ENCODE measurements around the gene TCOF1. TPM values are rescaled to one million over a fixed set of nuclear protein-coding genes. Genes with fewer than 3 reads are reported as not detected.

The TCOF1 gene
- polyA plus RNA-seq, 12 donors: 16.4 to 33.0 (median 18.7) TPM; not detected in 1

DNA sequence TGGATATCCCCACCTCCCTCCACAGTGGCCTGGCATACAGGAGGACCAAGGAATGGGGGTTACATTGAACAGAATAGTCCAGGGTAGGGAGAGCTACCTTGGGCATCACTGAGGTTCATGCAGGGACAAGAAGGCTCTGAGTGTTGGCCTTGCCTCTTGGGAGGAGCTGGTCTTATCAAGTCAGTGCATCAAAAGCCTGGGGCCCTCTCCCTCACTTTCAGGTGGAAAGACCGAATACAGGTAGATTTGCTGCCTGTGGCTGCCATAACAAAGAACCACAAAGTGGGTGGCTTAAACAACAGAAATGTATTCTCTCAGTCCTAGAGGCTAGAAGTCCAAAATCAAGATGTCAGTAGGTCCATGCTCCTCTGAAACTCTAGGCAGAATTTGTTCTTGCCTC is 36.3 kb upstream of the TCOF1 start:
- no peak for DNase-seq

DNA sequence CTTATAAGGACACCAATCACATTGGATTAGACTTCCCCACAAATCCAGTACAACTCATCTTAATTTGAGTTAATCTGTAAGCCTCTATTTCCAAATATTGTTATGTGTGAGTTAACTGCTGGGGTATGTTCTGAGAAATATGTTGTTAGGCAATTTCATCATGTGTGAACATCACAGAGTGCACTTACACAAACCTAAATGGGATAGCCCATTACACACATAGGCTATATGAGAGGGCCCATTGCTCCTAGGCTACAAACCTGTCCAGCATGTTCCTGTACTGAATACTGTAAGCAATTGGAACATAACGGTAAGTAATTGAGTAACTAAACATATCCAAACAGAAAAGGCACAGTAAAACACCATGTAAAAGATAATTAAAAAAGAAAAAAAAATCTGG is 35.7 kb upstream of the TCOF1 start:
- no peak for DNase-seq

DNA sequence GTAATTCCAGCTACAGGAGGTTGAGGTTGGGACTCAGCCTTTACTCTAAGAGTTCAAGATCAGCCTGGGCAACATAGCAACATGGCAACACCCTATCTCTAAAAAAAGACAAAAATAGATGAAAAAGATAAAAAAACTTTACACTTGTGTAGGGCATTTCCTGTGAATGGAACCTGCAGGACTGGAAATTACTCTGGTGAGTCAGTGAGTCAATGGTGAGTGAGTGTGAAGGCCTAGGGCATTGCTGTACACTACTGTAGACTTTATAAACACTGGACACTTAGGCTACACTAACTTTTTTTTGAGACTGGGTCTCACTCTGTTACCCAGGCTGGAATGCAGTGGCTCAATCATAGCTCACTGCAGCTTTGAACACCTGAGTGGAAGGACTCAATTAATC is 35.3 kb upstream of the TCOF1 start:
- DNase-seq: no peak

DNA sequence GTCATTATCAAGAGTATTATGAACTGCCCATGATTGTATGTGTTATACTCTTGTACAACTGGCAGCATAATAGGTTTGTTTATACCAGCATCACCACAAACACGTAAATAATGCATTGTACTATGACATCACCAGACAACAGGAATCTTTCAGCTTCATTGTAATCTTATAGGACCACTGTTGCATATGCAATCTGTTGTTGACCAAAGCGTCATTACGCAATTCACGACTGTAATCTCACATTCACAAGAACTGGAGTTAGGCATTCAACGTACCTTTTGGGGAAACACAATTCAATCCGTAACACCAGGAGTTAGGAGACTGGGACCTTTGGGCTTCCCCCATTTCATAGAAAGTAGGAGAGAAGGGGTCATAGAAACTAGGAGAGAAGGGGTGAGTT is 34.4 kb upstream of the TCOF1 start:
- no peak for DNase-seq

DNA sequence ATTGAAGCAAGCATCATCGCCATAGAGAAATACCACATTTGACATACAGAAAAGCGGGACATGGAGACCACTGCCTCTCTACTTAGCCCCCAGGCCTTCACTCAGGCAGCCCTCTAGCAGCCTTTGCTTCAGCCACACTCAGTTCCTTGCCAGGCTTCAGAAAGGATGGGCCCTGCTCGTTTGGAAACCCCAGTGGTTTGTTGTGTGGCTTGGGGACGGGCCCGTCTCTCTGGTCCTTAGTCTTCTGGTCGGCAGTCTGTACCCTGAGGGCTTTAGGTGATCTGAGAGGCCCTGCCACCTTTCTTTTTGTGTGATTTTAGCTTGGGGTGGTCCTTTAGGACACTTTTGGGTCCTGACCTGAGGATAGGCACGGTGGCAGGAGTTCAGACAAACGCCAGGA is 33.7 kb upstream of the TCOF1 start:
- no peak for DNase-seq

DNA sequence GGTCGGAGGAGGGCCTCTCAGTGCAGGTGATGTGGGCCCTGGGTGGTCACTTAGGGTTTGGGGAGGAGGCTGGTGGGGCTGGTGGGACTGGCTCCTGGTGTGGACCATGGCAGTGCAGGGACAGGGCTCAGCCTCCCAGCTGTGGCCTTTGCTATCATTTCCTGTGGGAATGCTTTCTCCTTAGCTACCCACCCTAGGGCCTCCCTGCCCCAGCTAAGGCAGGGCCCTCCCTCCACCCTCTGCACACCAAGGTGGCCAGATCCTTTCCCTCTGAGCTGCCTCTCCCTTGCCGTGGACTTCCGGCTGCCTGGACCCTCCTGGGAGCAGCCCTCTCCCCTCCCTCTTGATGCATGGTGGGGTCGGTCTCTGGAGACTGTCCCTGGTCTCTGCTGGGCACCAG is 32.1 kb upstream of the TCOF1 start:
- DNase-seq: no peak

DNA sequence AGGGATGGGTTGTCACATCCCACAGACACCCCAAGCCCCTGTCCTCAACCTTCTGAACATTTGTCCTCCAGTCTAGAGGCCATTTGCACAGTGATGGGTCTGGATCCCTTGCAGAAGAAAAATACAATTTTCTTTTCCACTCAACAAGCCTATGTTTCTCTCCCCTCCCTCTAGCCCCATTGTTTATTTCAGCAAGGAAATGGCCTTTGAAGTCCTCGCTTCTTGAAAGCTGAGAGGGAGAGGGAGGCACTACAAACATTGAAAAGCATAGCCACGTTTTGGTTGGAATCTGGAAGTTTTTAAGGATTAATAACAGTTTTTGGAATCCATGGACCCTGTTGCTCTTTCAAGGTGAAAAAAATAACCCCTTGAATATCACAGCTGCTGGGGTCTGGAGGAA is 30.8 kb upstream of the TCOF1 start:
- DNase-seq: no peak

DNA sequence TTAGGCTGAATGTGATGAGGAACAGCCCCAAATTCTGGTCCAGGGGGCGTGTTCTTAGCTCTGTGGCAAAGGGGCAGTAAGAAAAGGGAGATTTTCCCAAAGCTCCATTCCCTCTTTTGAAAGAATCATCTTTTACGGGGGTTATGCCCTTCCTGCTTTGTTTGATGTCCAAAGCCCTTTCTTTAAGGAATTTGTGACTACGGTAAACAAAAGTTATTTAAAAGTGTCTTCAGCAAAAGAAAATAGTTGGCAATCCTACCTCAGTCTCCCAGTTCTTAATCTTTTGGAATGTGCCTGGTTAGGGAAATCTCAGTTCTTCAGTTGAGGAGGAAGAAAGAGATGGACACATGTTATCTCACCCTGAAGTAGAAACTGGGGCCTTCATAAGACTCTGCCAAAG is 30.4 kb upstream of the TCOF1 start:
- DNase-seq: no peak

DNA sequence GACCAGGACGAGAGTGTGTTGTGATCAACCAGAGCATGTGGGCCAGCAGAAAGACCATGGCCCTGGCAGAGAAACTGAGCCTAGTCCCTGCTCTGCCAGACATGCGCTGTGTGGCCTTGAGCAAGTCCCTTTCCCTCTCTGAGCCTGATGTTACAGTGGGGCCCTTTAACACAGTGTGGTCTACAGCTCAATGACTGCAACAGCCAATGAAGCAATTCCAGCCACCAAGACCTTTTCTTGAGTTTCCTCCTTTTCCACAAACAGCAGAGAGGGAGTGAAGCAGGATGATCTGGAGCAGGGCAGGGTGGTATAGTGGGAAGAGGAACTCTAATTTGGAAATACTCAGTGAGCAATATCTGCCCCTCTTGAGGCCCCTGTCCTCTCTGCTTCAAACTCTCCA is 29.0 kb upstream of the TCOF1 start:
- DNase-seq: no peak

DNA sequence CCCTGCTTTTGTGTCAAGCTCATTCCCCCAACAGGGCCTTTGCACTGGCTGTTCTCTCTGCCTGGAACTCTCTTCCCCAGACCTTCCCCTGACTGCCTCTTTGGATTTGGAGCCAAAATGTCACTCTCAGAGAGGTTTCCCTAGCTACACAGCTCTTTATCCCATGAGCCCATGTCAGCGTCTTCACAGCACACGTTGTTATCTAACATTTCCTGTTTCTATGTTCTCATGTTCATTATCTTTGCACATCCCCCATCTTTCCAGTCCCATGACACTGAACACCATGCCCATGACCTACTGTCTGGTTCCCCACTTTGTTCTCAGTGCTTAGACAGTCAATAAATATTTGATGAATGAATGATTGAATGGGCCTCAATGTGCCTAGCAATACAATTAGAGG is 28.5 kb upstream of the TCOF1 start:
- no peak for DNase-seq

DNA sequence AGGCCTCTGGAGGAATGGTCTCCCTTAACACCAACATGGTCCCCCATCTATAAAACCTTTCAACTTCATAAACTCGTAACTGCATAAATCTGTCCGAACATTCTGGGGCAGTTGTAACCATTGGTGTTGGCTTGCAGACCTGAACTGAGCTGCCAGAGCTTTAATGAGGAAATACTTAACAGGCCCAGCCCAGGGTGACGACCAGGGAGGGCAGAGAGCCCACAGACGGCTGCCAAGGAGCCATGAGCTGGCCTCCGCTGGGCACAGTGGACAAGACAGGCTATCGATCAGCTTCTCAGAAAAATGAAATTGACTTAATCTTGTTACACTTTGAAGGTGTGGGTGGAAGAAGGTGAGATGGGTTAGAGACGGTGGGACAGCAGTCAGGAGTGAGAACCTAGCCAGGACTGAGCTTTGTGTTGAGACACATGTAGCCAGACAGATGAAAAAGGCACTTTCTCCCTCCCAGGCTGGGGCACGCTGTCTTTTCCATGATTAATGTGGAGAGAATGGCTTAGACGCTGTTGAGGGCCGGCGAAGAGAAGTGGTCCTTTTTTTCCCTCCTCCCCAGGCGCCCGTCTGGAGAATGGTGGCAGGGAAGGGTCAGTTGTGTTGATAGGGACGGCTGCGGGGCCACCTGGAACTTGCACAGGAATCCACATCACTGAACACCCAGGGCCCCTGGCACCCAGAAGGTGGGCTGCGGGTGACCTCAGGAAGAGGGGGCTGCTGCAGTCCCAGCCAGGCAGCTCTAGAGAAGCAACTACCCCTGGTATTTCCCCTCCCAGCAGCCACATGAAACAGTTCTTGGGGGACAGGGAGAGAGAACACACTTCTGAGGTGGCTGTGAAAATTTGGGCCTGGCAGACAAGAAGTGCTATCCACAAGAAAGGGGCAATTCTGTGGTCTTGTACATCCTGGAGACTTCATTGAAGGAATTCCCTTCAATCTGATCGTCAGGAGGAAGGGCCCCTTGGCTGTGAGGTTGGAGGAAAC is 27.3 kb upstream of the TCOF1 start:
- no peak for DNase-seq

DNA sequence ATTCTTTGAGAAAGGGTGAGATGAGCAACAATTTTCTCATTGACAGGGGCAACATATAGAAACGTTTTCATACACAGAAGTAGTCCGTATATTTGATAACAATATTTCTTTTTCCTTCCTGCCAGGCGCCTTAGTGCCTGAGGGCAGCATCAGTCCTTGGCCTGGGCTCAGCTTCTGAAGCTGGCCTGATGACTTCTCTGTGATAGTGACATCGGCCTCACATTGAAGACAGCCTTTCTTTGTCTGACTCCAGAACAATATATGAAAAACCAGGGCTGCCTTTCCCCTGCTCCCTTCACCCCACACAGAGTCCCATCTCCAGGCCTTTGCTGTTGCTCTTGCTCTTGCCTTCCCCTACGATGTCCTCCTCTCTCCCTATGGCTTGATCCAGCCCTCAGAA is 24.1 kb upstream of the TCOF1 start:
- DNase-seq: no peak

DNA sequence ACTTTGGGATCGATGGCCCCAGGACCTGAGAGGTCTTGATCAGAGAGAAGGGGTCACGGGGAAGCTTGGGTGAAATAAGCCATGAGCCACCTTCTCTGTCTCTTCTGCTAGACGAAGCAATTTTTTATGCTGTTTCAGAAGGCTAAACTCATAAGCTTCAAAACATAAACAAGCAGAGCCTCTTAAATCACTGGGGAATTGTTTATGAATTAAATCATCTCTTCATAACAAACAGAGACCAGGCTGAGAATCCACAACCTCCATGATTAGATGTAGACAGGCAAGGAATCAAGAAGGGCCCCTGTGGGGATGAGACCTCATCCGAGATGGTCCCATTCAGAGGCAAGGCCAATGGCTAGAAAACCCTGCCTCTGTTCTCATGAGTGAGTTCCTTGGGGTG is 21.7 kb upstream of the TCOF1 start:
- no peak for DNase-seq

DNA sequence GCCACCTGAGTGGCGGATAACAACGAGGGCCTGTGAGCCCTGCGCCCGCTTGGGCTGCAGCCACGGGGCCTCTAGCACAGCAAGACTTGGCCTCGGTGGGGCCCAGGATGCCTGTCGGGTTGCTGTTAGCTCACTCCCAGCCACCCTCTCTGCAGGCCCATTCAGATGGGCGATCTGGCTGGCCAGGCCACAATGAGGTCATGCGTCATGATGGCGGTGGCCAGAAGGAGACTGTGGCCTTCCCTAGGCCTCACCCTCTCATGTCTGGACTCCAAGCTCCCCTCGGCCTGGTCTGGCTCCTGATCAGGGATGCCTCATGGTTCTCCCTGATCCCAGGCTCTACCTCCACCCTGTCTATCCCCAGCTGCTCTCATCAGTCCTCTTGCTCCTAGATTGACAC is 19.0 kb upstream of the TCOF1 start:
- DNase-seq: no peak

DNA sequence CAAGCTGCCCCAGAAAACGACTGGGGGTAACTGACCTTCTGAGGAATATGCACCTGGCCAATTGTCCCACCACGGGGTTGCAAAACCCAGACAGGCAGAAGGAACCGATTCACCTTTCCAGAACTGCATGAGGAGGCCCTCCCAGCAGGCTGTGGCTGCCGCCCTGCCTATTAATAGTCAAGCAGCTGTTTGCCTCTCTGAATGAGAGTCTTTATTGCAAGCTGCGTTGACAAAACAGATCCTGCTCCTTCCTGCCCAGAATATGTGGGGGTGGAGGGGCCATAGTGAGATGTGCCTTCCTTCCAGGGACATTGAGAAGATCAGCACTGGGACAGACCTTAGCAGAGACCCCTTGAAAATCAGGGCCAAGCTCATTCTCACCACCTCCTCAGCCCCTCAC is 18.3 kb upstream of the TCOF1 start:
- no peak for DNase-seq

DNA sequence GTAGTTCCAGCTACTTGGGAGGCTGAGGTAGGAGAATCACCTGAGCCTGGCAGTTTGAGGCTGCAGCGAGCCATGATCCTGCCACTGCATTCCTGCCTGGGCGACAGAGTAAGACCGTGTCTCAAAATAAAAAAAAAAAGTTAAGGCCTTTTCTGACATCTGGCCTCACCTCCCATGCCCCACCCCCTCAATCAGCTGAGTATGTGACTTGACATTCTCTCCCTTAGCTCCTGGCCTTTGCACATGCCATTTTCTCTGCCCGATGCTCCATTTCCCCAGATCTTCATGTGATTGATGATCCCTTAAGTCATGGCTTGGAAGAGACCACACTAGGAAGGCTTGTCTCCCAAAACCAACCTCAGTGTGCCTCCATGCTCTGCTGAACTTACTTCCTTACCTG is 17.7 kb upstream of the TCOF1 start:
- DNase-seq: no peak

DNA sequence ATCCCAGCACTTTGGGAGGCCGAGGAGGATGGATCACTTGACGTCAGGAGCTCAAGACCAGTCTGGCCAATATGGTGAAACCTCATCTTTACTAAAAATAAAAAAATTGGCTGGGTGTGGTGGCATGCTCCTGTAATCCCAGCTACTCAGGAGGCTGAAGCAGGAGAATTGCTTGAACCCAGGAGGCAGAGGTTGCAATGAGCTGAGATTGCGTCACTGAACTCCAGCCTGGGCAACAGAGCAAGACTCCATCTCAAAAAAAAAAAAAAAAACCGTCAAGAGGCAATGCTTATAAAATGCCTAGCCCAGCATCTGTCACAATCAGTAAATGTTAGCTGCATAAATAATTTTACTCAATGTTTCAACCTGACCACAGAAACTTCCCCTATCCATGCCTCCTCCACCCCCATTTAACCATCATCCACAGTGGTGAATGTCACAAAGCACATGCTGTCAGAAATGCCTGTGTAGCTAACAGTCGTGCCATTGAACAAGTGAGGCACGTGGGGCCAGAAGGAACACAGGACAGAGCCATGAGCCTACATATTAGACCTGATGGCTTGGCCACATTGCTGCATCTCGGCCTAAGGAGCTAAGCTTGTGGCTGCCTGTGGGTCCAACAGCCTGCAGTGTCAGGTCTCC is 16.8 kb upstream of the TCOF1 start:
- DNase-seq: no peak

DNA sequence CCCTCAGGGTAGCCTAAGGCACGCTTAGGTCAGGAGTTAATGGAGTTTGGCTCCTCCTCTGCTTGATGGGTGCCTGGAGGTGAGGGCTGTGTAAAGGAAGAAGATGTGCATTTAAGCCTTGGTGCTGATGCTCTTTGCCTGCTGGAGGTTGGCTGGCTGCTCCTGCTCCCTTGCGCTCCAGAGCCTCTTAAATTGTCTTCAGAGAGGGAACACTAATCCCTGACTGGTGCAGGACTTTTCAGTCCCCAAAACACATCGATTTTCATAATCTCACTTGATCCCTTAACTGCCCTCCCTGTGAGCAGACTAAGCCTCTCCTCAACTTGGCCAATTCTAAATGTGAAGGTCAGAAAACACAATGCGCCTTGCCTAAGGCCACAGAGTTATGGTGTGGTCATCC is 16.2 kb upstream of the TCOF1 start:
- DNase-seq: no peak

DNA sequence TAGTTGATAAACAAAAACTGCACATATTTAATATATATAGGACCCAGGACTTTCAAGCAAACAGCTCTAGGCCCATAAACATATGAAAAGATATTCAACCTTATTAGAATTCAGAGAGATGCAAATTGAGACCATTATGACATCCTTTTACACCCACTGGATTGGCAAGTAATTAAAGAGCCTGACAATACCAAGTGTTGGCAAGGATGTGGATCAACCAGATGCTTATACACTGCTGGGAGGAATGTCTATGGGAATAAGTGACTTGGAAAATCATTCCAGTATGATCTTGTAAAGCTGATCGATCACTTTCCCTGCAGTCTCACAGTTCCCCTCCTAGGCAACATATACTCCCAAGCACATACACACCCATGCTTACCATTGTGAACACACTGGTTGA is 15.5 kb upstream of the TCOF1 start:
- DNase-seq: no peak

DNA sequence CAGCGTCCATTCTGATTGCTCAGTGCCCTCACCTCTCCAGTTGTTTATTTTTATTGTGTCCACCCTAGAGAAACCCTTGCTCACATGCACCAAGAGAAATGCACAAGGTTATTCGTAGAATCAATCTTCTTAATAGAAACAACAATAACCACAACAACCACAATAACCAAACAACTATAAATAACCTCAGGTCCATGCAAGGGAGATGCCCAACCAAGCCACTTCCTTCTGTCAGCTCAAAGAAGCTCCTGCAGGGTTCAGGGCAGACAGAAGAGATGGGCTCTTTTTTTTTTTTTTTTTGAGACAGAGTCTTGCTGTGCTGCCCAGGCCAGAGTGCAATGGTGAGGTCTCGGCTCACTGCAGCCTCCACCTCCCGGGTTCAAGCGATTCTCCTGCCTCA is 14.9 kb upstream of the TCOF1 start:
- no peak for DNase-seq

DNA sequence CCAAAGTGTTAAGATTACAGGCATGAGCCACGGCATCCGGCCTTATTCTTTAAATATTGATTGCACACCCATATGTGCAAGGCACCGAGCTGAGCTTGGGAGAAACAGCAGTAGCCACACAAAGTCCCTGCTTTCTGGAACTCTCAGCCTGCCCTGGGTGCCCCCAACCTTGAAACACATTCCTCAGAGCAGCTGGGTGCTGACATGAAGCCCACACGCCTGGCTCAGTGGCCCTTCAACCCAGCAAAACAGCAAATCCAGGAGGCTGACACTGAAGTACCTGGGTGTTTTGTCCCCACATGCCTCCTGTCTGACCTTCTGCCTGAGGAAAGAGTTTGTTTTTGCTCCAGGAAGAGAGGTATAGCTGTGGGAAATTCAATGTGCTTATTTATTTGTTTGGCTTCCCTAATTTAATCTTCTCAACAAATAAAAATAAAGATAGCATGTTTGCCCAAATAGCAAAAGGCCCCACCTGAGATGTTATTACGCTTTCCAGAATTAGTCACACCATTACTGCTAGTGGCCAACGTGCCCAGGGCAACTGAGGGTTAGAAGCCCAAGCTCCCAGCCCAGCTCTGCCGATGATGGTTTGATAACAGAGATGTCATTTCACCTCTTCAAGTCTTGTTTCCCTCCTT is 13.4 kb upstream of the TCOF1 start:
- no peak for DNase-seq

DNA sequence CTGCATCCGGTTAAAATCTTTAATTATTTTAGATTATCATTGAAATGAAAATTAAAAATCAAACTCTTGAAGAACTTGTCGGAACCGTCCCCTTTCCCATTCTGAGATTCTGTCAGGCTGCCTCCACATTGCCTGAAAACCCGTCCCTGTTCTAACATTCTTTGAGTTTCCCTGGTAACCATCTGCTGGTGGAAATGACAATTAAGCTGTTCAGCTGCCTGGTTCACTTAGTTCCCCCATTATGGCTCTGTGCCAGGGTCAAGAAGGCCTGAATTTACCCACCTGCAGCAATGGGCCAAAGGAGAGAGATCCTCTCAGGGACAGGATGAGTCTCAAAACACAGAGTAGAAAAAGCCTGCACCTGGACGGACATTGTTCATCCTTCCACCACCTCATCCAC is 11.8 kb upstream of the TCOF1 start:
- no peak for DNase-seq

DNA sequence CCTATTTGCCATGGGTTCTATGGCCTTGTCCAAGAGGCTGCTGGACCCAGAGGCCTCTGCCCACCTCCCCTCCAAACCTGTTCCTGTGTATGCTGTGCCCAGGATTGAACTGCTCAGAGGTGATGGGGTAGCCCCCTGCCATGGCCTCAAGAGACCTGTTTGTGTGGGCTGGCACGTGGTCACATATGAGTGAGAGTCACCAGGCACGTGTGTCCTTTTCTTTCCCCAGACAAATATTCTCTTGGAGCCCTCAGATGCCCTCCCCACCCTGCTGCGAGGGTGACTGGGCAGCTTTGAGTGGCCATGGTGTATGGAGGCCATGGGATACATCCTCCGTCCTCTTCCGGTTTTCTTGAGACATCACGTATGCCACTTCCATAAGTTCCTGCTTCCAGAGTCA is 10.9 kb upstream of the TCOF1 start:
- DNase-seq: no peak

Measured in muscle of arm (tissue), 12 donors.